Endothelial cell of umbilical vein (primary cell): ENCODE data around the gene SIM2.

Experiments used
- EZH2 ChIP-seq: IDR thresholded peaks from 2 replicates; pipeline ENCODE4 v1.6.1; 2012; ENCODE audit warnings: borderline replicate concordance, low read depth, mild to moderate bottlenecking, moderate library complexity, low read length, inconsistent platforms; ENCODE audit not compliant: severe bottlenecking
- TF ChIP-seq, protein P1 (sequence below), 2 donors: IDR thresholded peaks; 1 replicate in 1 of 2; 2 replicates in 1 of 2; pipeline ENCODE4 v1.5.1; 2011; ENCODE audit warnings: low read length in 2 of 2, mild to moderate bottlenecking in 2 of 2, moderate library complexity in 2 of 2, control low read depth in 1 of 2, inconsistent platforms in 1 of 2, low read depth in 1 of 2; ENCODE audit not compliant: insufficient read depth in 1 of 2; ENCODE audit errors: extremely low read depth in 1 of 2

DNA sequence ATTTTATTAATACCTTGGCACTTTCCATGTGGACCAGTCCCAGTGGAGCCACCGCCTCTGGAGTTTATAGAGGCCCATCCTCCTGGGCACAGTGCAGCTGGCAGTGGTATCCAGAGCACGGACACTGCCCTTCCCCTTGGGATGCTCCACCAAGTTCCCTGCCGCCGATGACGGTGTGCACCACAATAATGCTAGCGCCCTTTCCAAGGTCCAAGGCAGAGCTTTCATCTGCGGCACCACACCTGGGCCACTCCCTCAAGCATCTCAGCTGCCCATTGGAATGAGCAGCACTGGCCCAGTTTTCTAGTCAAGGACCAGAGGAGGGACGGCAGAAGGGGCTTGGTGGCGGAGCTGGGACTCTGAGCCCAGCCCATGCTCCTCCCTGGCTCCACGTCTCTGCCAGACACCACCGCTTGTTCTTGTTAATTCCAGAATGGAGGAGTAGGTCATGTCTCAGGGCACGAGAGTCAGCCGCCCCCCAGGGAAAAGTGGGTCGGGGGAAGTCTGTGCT, 24.5 kb downstream of the SIM2 start:
- TF ChIP-seq EZH2 = no peak
- TF ChIP-seq, protein P1, sequence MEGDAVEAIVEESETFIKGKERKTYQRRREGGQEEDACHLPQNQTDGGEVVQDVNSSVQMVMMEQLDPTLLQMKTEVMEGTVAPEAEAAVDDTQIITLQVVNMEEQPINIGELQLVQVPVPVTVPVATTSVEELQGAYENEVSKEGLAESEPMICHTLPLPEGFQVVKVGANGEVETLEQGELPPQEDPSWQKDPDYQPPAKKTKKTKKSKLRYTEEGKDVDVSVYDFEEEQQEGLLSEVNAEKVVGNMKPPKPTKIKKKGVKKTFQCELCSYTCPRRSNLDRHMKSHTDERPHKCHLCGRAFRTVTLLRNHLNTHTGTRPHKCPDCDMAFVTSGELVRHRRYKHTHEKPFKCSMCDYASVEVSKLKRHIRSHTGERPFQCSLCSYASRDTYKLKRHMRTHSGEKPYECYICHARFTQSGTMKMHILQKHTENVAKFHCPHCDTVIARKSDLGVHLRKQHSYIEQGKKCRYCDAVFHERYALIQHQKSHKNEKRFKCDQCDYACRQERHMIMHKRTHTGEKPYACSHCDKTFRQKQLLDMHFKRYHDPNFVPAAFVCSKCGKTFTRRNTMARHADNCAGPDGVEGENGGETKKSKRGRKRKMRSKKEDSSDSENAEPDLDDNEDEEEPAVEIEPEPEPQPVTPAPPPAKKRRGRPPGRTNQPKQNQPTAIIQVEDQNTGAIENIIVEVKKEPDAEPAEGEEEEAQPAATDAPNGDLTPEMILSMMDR (IDR thresholded peaks at IDR 0.05; ENCODE audit: extremely low read depth in 1 of 2, insufficient read depth in 1 of 2, low read depth in 1 of 2, low read length in 2 of 2) = no peak
